Frontal cortex (tissue), 4 donors: Measurements from ENCODE around the gene TRPM5. TPM values are rescaled to one million over a fixed set of nuclear protein-coding genes. Genes with fewer than 3 reads are reported as not detected.
A peak's percentile ranks its signal among the peaks of the same experiment; 100 is the strongest.

ENCODE experiments used
- DNase-seq, 2 donors: peaks; one replicate each; pipeline ENCODE4 v3.0.0; 2012; ENCODE audit warnings: low spot score in 2 of 2
- FAIRE-seq: peaks from 2 replicates; lab custom pipeline; 2012; peaks lifted over from hg19 to GRCh38; lab: Jason Lieb, UNC
- total RNA-seq: library from RNA; depleted of rRNA; stranded (reverse); fragments of >200 nt; gene quantifications from one replicate; pipeline ENCODE4 v1.2.3, GENCODE V29; 2014
- donor health status: control.
- donor health status: control.
- donor health status: control.

Gene TRPM5
- total RNA-seq, 1 donor from 2014 or later, result not detected

GRCh38 chr11:2441171-2441570, 3.1 kb downstream of the TRPM5 start:
- FAIRE-seq (no peak), DNase-seq (no peak)

- DNase-seq, result no peak
- no peak for FAIRE-seq
Observed at GRCh38 chr11:2440646-2441045, 3.7 kb downstream of the TRPM5 start.

GRCh38 chr11:2439820-2440219, 4.5 kb downstream of the TRPM5 start:
- DNase-seq (no peak), FAIRE-seq (no peak)

GRCh38 chr11:2437516-2437915, 6.8 kb downstream of the TRPM5 start:
- no peak for DNase-seq
- FAIRE-seq, result no peak

- no peak for DNase-seq
- no peak for FAIRE-seq
Observed at GRCh38 chr11:2436521-2437031, 7.7 kb downstream of the TRPM5 start.

GRCh38 chr11:2436013-2436520, 8.2 kb downstream of the TRPM5 start:
- DNase-seq (no peak), FAIRE-seq (no peak)

- DNase-seq (no peak), FAIRE-seq (no peak)
Observed at GRCh38 chr11:2435288-2436012, 8.9 kb downstream of the TRPM5 start.

- DNase-seq (no peak), FAIRE-seq (no peak)
Observed at GRCh38 chr11:2434506-2435255, 9.6 kb downstream of the TRPM5 start.

- FAIRE-seq (no peak), DNase-seq (no peak)
Observed at GRCh38 chr11:2434008-2434407, 10.3 kb downstream of the TRPM5 start.

- FAIRE-seq (no peak), DNase-seq (no peak)
Observed at GRCh38 chr11:2433106-2433925, 11.0 kb downstream of the TRPM5 start.

GRCh38 chr11:2432628-2433071, 11.7 kb downstream of the TRPM5 start:
- FAIRE-seq (no peak), DNase-seq (no peak)

- DNase-seq (no peak), FAIRE-seq (no peak)
Observed at GRCh38 chr11:2432171-2432621, 12.1 kb downstream of the TRPM5 start.

- no peak for DNase-seq
- FAIRE-seq, result no peak
Observed at GRCh38 chr11:2431395-2431794, 12.9 kb downstream of the TRPM5 start.

GRCh38 chr11:2428322-2428795, 16.0 kb downstream of the TRPM5 start:
- DNase-seq, result peak; percentile 62 to 74
- no peak for FAIRE-seq

- FAIRE-seq (no peak), DNase-seq (no peak)
Observed at GRCh38 chr11:2427721-2428321, 16.5 kb downstream of the TRPM5 start.

- FAIRE-seq (no peak), DNase-seq (no peak)
Observed at GRCh38 chr11:2426826-2427521, 17.3 kb downstream of the TRPM5 start.

GRCh38 chr11:2426221-2426620, 18.1 kb downstream of the TRPM5 start:
- FAIRE-seq, result no peak
- no peak for DNase-seq

GRCh38 chr11:2425506-2425905, 18.8 kb downstream of the TRPM5 start:
- no peak for FAIRE-seq
- DNase-seq, result no peak
